HG03342 (cell line): ENCODE measurements around the gene CCL4L2.
"Not testable (repeated sequence)": the region's sequence is repeated elsewhere in the genome, so short reads cannot be mapped to it uniquely, and the experiment has no call there.

ENCODE experiments used
- ATAC-seq: cut with Tn5 transposase; IDR thresholded peaks from one replicate; pipeline ENCODE4 v1.9.1; 2021; ENCODE audit warnings: mild to moderate bottlenecking, moderate library complexity; ENCODE audit not compliant: unreplicated experiment

The CCL4L2 gene

DNA sequence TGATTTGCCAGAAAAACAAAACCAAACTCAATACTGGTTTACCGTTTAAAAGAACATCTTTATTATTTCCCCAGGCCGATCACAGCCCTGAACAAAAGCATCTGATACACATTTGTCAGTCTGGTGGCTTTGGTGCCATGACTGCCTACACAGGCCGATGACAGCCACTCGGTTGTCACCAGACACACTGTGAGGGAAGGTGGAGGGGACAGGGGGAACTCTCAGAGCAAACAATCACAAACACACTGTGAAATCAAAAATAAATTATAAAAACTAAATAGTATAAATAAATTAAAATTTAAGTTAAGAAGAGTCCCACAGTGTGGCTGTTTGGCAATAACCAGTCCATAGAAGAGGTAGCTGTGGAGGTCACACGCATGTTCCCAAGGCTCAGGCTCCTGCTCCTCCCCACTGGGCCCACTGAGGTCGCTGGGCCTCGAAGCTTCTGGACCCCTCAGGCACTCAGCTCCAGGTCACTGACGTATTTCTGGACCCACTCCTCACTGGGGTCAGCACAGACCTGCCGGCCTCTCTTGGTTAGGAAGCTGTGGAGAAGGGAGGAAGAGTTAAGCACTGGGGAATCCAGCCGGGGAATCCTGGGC is 15.9 kb upstream of the CCL4L2 start:
- ATAC-seq: not testable (repeated sequence)

DNA sequence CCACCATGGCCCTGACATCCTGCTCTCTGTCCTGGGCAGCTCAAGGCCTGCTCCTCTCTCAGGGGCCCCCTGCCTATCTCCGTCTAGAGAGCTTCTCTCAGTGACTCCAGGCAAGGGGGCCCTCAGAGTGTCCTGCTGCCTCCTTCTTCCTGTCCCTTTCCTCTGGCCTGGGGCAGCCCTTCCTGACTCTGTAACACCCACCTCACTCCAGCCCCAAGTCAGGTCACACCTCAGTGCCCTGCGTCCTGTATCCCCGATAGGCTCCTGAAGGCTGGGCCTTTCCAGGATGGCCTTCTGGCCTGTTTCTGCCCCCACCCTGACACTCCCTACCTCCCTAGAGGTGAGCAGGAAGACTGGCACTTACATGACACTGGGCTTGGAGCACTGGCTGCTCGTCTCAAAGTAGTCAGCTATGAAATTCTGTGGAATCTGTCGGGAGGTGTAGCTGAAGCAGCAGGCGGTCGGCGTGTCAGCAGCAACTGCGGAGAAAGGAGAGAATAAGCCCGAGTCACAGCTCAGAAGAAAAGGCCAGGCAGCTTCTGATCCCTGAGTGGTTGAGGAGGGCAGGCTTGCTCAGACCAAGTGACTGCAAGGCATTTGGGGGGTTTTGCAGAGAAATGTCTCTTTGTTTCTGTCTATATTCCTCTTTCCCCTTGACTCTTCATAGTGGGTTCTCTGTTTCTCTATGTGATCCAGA is 15.3 kb upstream of the CCL4L2 start:
- no peak for ATAC-seq

DNA sequence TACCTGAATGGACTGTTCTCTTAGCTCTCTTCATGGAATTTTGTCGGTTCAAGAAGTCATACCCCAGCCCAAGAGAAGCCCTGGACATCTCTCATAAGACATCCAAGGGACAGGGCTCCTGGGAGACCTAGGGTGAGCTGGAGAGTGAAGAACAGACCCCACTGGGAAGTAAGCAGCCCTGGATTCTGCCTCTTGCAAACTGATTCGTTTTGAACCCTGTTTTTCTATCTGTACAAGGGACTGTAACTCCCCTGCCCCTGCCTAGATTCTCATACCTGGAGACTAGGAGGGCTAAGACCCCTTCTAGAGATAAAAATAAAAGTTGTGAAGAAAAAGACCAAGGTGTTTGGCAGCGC is 14.8 kb upstream of the CCL4L2 start:
- ATAC-seq: no peak

DNA sequence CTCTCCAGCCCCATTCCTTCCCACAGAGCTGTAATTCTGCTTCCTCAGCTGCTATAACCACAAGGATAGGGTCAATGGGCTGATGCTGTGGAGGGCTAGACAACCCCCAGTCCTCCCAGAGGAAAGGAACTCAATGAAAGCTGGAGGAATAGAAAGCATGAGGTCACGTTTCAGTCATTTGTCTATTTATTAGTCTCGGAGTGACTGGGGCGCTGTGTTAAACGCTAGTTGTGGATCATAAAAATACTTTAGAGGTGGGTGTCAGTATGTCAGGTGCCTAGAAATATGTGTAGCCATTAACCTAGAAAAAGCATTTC is 13.5 kb upstream of the CCL4L2 start:
- ATAC-seq: peak; percentile 21

DNA sequence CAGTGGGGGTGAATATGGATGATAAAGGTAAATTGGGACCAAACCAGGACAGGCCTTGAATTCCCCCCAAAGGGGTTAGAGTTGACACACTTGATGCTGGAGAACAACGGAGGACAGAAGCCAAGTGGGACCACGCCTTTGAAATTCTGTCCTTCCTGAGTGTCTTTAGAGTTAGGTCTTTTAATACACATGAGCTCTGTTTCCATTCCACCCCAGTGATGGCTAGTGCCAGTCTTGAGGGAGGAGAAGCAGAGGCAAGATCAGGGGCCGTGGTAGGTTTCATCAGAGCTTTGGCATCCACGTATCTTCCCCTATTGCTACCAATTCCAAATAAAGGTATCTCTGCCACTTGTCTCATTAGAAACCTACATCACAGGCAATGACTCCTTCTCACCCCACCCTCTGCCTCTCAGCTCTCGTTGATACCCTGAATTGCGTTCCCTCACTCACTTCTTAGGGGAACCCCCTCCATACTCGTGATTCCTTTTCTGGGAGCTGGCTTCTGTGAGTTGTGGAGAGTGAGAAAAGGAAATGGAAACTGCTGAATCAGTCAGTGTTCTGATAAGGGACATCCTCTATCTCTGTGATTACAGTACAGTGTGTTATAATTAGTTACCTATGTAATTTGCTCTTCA is 11.9 kb upstream of the CCL4L2 start:
- peak; percentile 16 for ATAC-seq

DNA sequence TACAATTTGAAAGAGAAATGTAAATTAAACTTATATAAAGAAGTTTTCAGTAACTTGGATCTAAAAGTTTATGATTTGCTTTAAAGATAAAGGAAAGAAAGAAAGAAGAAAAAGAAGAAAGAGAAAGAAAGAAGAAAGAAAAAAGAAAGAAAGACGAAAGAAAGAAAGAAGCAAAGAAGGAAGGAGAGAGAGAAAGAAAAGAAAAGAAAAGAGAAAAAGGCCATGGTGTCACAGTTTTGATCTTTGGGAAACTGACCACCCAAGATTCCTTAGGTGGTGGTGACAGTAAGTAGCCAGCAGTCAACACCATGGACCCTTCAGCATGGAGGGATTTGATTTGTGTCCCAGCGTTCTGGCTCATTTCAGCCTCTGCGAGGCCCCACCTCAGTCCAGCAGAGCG is 9.8 kb upstream of the CCL4L2 start:
- ATAC-seq: not testable (repeated sequence)

DNA sequence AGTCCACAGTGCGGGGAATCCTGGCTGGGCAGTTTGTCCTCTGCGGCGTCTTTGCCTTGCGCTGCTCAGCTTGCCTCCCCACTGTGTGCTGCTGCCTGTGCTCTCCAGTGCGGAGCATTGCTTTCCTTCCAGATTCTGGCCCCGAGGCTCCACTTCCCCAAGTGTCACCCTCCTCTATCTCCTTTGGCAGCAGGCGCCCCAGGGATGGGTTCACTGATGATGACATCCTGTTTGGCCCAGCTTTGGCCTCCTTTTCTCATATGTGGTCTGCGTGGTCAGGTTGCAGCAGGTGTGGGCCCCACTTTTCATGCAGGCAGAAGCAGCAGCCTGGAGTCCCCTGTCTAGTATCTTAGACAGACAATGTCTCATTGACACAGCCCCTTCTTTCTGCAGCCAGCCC is 9.4 kb upstream of the CCL4L2 start:
- not testable (repeated sequence) for ATAC-seq

DNA sequence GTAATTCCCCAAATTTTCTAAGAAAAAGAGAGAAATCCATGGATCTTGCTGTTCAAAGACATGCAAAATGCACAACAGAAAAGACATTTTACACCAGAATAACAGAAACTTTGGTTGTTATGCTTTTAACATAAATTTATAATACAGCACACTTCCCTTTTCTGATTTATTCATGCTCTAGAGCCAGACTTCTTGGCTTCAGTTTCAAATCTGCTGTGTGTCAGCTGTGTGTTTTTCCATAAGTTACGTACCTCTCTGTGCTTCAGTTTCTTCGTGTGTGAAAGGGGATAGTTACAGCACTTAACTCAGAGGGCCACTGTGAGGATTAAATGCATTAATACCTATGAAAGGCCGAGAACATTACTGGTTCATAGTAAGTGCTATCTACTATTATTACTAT is 7.5 kb upstream of the CCL4L2 start:
- ATAC-seq: no peak

DNA sequence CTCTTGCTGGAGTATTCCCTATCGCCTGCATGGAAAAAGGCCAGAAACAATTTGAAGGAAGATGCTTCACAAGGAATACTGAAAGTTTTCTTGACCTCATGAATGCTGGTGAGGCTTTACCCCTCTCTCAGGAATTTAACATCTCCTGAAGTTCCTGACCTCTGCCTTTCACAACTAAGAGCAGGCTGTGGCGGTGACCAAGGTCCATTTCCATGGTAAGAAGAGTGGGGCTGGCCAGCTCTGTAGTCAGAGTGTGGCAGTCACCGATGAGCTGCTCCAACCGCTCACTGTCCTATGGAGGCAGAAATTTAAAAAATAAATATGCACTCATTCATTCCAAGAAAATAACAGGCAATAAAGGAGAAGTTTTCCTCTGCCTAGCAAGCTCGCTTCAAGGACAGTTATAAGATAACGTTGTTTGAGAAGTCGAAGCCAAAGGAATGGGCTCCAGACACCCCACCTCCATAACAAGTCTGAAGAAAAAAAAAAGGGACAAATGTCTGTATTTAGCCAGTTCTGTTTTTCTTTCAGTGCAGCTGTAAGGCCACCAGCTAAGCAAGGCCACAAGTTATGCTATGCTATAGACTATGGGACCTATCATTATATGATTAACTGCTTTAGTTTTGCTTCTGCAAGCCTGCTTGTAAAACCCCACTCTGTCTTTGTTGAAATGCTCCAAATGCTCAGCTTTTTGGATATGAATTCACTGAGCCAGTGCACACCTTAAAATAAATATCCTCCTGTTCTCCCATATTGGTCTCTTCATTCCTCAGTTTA is 6.0 kb upstream of the CCL4L2 start:
- no peak for ATAC-seq

DNA sequence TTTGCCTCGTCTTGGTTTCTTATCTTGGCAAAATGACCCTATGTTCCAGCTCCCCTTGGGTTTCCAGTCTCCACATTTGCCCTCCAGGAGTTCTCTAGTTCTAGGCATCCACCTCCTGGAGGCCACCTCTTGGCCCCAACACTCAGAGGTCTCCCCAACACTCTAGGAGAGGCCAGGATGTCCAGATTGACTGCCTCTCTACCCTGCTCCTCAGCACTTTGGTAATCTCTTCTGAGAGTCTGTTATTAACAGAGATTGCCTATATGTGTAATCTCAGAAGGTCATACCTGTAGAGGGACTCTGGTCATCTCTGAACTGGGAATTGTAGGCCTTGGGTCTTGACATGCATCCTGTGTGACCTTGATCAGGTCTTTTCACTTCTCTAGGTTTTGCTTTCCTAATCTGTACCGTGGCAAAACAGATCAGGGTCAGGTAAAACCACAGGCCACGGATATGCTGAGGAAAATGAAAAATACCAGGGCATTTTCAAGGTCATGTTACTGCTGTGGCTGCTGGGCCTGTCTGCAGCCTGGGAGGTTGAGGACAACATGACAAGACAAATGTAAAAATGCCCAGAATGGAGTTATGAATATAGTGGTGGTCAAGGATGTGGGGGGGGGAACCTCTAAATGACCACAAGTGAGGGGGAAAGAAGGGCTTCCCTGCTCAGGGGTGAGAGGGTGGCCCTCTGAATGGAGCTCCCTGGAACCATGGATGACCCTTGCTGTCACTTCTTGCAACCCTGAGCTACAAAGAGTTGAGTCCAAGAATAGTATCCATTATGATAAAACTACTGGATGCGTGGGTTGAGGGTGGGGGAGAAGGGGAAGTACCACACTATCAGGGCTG is 5.0 kb upstream of the CCL4L2 start:
- ATAC-seq: no peak

DNA sequence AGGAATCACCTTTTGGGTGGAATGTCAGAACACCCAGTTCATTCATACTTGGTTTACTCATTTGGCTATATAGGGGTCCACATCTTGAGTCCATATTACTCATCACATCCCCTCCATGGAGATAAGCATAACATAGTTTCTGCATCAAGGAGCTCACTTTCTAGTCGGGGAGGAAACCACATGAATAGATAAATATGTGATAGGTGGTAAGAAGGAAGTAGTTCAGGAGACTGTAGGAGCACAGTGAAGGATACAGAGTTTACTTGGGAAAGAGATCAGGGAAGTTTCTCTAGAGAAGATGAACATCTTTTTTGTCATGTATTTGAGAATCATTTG is 4.4 kb upstream of the CCL4L2 start:
- not testable (repeated sequence) for ATAC-seq

DNA sequence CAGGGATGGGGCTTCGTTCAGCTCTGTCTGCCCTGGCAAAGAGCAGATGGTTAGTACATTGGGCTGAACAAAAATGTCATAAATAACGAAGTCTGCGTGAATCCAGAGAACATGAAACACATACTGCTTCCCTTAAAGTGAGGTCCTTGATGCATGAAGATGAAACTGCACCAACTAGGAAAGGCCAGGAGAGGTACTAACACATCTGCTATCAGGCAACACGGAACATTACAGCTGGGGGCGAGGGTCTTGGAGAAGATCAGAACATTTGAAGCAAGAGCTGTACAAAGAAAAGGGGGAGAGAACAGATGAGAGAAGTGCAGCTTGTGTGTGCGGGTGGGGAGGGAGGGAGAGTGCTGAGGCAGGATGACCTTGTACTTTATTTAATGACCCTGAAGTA is 3.5 kb upstream of the CCL4L2 start:
- not testable (repeated sequence) for ATAC-seq

DNA sequence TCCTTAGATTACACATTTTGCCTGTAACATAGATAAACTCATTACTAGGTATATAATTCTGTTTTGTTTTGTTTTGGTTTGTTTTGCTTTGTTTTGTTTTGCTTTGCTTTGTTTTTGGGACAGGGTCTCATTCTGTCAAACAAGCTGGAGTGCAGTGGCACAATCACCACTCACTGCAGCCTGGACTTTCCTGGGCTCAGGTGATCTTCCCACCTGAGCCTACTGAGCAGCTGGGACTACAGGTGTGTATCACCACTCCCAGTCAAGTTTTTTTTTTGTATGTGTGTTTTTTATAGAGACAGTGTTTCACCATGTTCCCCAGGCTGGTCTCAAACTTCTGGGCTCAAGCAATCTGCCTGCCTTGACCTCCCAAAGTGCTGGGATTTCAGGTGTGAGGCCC is 1.3 kb upstream of the CCL4L2 start:
- ATAC-seq: no peak

DNA sequence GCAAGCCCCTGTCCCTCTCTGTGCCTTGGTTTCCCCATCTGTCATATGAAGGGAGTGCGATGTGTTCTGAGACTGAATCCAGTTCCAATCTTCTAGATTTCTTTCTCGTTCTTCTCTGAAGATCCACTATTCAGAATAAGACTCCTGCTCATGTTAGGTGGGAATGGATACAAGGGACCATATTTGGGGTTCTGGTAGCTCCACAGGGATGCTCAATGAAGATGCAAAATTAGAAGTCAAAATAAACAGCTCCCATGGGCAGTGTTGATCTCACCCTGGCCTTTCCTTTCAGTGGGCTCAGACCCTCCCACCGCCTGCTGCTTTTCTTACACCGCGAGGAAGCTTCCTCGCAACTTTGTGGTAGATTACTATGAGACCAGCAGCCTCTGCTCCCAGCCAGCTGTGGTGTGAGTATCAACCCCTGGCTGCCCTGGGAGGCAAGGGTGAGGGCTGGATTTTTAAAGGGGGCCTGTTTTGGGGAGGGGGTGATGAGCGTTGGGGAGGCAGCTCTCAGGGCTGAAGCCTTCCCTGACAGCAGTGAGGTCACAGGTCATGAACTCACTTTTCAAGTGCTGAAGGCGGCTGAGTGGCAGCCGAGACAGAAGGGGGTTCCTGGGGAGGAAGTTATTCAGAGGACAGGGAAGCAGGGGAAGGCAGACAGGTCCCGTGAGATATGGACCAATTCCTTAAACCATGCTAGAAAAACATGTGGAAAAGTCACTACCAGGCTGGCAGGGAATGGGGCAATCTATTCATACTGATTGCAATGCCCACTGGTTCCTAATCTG is 815 bp downstream of the CCL4L2 start:
- ATAC-seq: not testable (repeated sequence)

DNA sequence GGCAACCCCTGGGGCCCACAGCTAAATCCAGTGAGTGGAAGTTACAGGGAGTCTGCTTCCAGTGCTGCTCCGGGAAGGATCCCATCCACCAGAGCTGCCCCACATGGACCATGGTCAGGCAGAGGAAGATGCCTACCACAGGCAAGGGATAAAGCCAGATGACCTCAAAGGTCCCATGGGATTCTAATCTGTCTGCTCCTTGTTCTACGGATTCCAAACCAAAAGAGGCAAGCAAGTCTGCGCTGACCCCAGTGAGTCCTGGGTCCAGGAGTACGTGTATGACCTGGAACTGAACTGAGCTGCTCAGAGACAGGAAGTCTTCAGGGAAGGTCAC is 1.4 kb downstream of the CCL4L2 start:
- no peak for ATAC-seq

DNA sequence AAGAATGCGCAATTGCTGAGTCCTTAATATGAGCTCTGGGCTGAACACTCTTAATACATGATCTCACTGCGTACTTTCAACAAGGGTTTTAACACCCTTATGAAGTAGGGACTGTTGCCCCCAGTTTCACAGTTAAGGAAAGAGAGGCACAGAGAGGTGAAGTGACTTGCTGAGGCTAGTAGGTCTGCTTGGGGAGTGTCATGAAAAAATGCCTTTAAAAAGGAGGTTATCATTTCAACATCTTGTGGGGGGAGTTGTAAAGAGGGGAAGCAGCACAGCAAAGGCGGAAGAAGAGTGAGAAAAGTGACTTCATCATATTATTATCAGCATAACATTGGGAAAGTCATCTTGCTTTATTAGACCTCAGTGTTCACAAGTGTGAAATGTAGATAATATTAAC is 2.1 kb downstream of the CCL4L2 start:
- no peak for ATAC-seq

DNA sequence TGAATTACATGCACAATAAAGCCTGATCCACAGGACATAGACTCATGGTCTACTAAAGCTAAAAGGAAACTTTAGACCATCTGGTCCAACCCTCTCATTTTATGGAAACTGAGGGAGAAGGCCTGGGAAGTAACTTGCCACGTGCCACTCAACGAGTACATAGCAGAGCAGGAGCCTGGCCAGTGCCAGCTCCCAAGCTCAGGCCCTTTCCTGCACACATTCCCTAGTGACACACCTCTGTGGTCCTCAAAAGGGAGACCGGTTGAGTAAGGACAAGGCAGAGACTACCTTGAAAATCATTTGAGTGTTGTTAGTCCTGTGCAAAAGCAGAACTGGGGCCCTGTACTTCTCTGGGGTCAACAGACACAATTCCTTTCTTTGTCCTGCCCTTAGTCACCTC is 2.8 kb downstream of the CCL4L2 start:
- ATAC-seq: no peak

DNA sequence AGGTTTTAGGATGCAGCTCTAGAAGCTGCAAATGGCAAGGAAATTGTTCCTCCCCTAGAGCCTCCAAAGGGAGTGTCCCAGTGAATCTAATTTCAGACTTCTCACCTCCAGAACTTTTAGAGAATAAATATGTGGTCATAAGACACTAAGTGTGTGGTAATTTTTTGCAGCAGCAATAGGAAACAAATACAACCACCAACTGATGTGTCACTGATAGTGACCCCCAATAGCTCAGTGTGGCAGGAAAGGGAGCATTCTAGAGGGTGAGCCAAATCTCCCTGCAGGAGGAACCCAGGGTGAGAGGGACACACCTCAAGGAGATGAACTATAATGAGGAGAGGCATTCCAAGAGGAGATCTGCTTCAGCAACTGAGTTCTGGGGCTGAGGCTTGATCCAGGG is 4.1 kb downstream of the CCL4L2 start:
- no peak for ATAC-seq

DNA sequence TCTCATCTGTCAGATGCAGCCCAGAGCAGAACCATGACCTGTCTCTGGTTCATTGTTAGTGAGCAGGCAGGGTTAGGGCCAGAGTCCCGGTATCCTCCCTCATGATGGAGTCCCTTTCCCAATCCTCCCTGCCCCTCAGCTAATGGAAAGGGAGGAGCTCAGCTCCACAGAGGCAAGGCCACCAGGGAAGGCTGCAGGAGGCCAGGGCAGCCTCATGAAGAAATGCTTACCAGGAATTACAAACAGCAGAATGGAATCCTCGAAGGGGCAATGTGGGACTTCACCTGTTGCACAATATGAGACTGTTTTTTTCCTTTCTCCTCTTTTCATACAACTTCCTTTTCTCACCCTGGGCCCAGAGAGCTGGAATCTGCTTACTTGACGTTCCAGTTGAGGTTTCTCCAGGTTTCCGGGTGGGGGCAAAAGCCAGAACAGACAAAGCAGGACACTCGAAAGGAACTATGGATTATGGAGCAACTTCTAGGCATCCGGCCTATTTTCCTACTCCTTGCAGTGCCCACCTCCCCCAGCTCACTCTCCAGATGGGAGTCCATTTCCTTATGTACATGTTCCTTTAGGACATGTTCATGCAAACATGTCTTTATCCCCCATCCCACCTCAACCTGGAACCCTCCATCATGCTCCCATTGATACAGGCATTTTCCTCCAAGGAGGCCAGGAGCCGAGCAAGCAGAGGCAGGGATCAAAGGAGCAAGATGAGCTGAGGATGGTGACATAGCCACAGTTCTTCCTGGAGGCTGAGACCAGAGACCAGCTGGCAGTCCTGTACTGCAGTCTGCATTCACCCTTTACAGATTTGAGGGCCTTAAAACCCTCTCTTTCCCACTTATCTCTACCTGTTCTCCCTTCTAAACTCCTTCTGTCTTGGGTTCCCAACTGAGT is 4.8 kb downstream of the CCL4L2 start:
- ATAC-seq: not testable (repeated sequence)
